Hepatocyte (in vitro differentiated cells): ENCODE data around the gene KDM6A. TPM values are rescaled to one million over a fixed set of nuclear protein-coding genes. Genes with fewer than 3 reads are reported as not detected.

Experiments used
- DNase-seq: peaks from one replicate; pipeline ENCODE4 v3.0.0-alpha.2; 2016; ENCODE audit warnings: low spot score
- H2AFZ ChIP-seq: fragments of 200-600 bp; sonication (generic); 2 replicates; pipeline ENCODE4 v1.6.0; 2016; ENCODE audit warnings: antibody characterized with exemption, mild to moderate bottlenecking
- H3K27ac ChIP-seq: fragments of 200-600 bp; sonication (generic); 2 replicates; pipeline ENCODE4 v1.5.1; 2016; ENCODE audit warnings: mild to moderate bottlenecking
- H3K27me3 ChIP-seq: fragments of 200-600 bp; sonication (generic); 2 replicates; pipeline ENCODE4 v1.6.1; 2016
- H3K36me3 ChIP-seq: fragments of 200-600 bp; sonication (generic); replicated peaks from 2 replicates; pipeline ENCODE4 v1.5.1; 2016; ENCODE audit warnings: low read depth; ENCODE audit not compliant: insufficient read depth
- H3K4me1 ChIP-seq: fragments of 200-600 bp; sonication (generic); 2 replicates; pipeline ENCODE4 v1.5.1; 2016; ENCODE audit warnings: mild to moderate bottlenecking, moderate library complexity; ENCODE audit not compliant: insufficient read depth
- H3K4me2 ChIP-seq: fragments of 200-600 bp; sonication (generic); 2 replicates; pipeline ENCODE4 v1.6.0; 2016
- H3K4me3 ChIP-seq: fragments of 200-600 bp; sonication (generic); 2 replicates; pipeline ENCODE4 v1.5.1; 2016; ENCODE audit warnings: mild to moderate bottlenecking
- H3K79me2 ChIP-seq: fragments of 200-600 bp; sonication (generic); 2 replicates; pipeline ENCODE4 v1.6.0; 2017; ENCODE audit warnings: mild to moderate bottlenecking
- H3K9me2 ChIP-seq: fragments of 200-600 bp; sonication (generic); replicated peaks from 2 replicates; pipeline ENCODE4 v1.6.0; 2017; ENCODE audit warnings: mild to moderate bottlenecking; ENCODE audit not compliant: insufficient read depth
- H3K9me3 ChIP-seq: fragments of 200-600 bp; sonication (generic); 2 replicates; pipeline ENCODE4 v1.5.1; 2016; ENCODE audit warnings: low read depth, mild to moderate bottlenecking
- H4K20me1 ChIP-seq: fragments of 200-600 bp; sonication (generic); 2 replicates; pipeline ENCODE4 v1.6.0; 2016; ENCODE audit warnings: mild to moderate bottlenecking; ENCODE audit not compliant: insufficient read depth, poor library complexity, severe bottlenecking
- CTCF ChIP-seq: fragments of 200-600 bp; sonication (generic); IDR thresholded peaks from 2 replicates; pipeline ENCODE4 v1.5.1; 2016; ENCODE audit warnings: antibody characterized with exemption, mild to moderate bottlenecking; ENCODE audit not compliant: poor library complexity
- EZH2 ChIP-seq: fragments of 200-600 bp; sonication (generic); IDR thresholded peaks from 2 replicates; pipeline ENCODE4 v1.6.1; 2016; ENCODE audit warnings: antibody characterized with exemption, mild to moderate bottlenecking, borderline replicate concordance
- EZH2phosphoT487 ChIP-seq: fragments of 200-600 bp; sonication (generic); IDR thresholded peaks from one replicate; pipeline ENCODE4 v1.6.1; 2018; ENCODE audit warnings: antibody characterized with exemption, mild to moderate bottlenecking, low read depth, moderate library complexity; ENCODE audit not compliant: unreplicated experiment, severe bottlenecking
- WGBS: methylation state at CpG from one replicate; pipeline ENCODE4 v1.1.6; 2016; ENCODE audit warnings: low lambda C conversion rate; ENCODE audit errors: missing lambda C conversion rate; 5-methylcytosine and 5-hydroxymethylcytosine counted together
- polyA plus RNA-seq: library from polyadenylated mRNA; unstranded; fragments of >200 nt; fragmentation: Nextera tagmentation; extraction: Ambion mirVana; gene quantifications from 2 replicates; pipeline ENCODE4 v1.2.1, GENCODE V29; 2016
- total RNA-seq: library from RNA; depleted of rRNA; stranded (reverse); fragments of >200 nt; gene quantifications from 2 replicates; pipeline ENCODE4 v1.2.3, GENCODE V29; 2014

KDM6A gene
- total and polyA plus RNA-seq, 2 experiments from 2014 or later = 13.7 to 46.2 TPM

- TF ChIP-seq EZH2phosphoT487 (no peak), EZH2 (no peak), CTCF (no peak)
- H2AFZ ChIP-seq = no peak overlapping the region
- no peak overlapping the region for H3K27ac ChIP-seq
- H3K79me2 ChIP-seq = no peaks in the 10 kb centered on the region
- 71% methylated on average over 3 of the region's 3 CpGs for WGBS
- no peaks in the 10 kb centered on the region for H4K20me1 ChIP-seq
- no peak overlapping the region for H3K4me2 ChIP-seq
- H3K36me3 ChIP-seq = no peaks in the 10 kb centered on the region
- no peaks in the 10 kb centered on the region for H3K9me3 ChIP-seq
- no peaks in the 10 kb centered on the region for H3K27me3 ChIP-seq
- no peak overlapping the region for H3K4me3 ChIP-seq
- H3K4me1 ChIP-seq = no peaks in the 10 kb centered on the region
- no peaks in the 10 kb centered on the region for H3K9me2 ChIP-seq
- no peak for DNase-seq
These were observed 270.5 kb downstream of the KDM6A start for GRCh38 chrX:45143455-45143854.

- no peak overlapping the region for H3K27ac ChIP-seq
- no peak overlapping the region for H3K4me3 ChIP-seq
- TF ChIP-seq EZH2 (no peak), EZH2phosphoT487 (no peak), CTCF (no peak)
- WGBS = 81% methylated on average over 11 of the region's 11 CpGs
- no peak overlapping the region for H3K4me2 ChIP-seq
- no peaks in the 10 kb centered on the region for H4K20me1 ChIP-seq
- DNase-seq = no peak
- no peaks in the 10 kb centered on the region for H3K4me1 ChIP-seq
- H3K9me2 ChIP-seq = no peaks in the 10 kb centered on the region
- no peaks in the 10 kb centered on the region for H3K9me3 ChIP-seq
- no peak overlapping the region for H2AFZ ChIP-seq
- H3K36me3 ChIP-seq = no peaks in the 10 kb centered on the region
- H3K79me2 ChIP-seq = no peaks in the 10 kb centered on the region
- H3K27me3 ChIP-seq = no peaks in the 10 kb centered on the region
These were observed 272.7 kb downstream of the KDM6A start for GRCh38 chrX:45145492-45146215.

GRCh38 chrX:45150821-45151220 lies 277.8 kb downstream of the KDM6A start:
- Histone ChIP-seq H3K4me2 (no peak overlapping the region), H3K27ac (no peak overlapping the region), H4K20me1 (no peaks in the 10 kb centered on the region), H3K9me2 (no peaks in the 10 kb centered on the region), H3K36me3 (no peaks in the 10 kb centered on the region), H3K79me2 (no peaks in the 10 kb centered on the region), H3K4me1 (no peaks in the 10 kb centered on the region), H3K27me3 (no peaks in the 10 kb centered on the region), H3K9me3 (no peaks in the 10 kb centered on the region), H3K4me3 (no peak overlapping the region), H2AFZ (no peak overlapping the region)
- WGBS = 88% methylated on average over 9 of the region's 9 CpGs
- TF ChIP-seq CTCF = no peak
- TF ChIP-seq EZH2phosphoT487 = no peak
- no peak for TF ChIP-seq EZH2
- no peak for DNase-seq
